Epithelial cell of esophagus (primary cell): Measurements from ENCODE around the gene MIA.

Experiments used
- DNase-seq: peaks from one replicate; pipeline ENCODE4 v3.0.0; 2010; ENCODE audit warnings: low read depth
- H3K4me3 ChIP-seq: 2 replicates; pipeline ENCODE4 v1.5.1; 2011; ENCODE audit warnings: mild to moderate bottlenecking, low read length, control low read depth
- CTCF ChIP-seq: IDR thresholded peaks from 2 replicates; pipeline ENCODE4 v1.5.1; 2011; ENCODE audit warnings: low read depth, mild to moderate bottlenecking, low read length, control low read depth, inconsistent platforms; ENCODE audit not compliant: insufficient read depth; ENCODE audit errors: missing control alignments

The MIA gene

GRCh38 chr19:40737102-40737644 lies 38.1 kb upstream of the MIA start:
- TF ChIP-seq CTCF, result no peak
- DNase-seq, result no peak
- H3K4me3 ChIP-seq, result no peak overlapping the region

GRCh38 chr19:40739030-40739839 lies 36.1 kb upstream of the MIA start:
- H3K4me3 ChIP-seq, result no peak overlapping the region
- TF ChIP-seq CTCF, result no peak
- DNase-seq, result no peak

- DNase-seq, result no peak
- no peak for TF ChIP-seq CTCF
- H3K4me3 ChIP-seq, result no peak overlapping the region
Measured at GRCh38 chr19:40739871-40740703, 35.2 kb upstream of the MIA start.

- H3K4me3 ChIP-seq, result no peak overlapping the region
- TF ChIP-seq CTCF, result no peak
- peak; percentile 66 for DNase-seq
Measured at GRCh38 chr19:40740747-40741146, 34.6 kb upstream of the MIA start.

- DNase-seq, result peak; percentile 72
- H3K4me3 ChIP-seq, result no peak overlapping the region
- no peak for TF ChIP-seq CTCF
Measured at GRCh38 chr19:40741527-40742390, 33.6 kb upstream of the MIA start.

GRCh38 chr19:40742477-40742876 lies 32.8 kb upstream of the MIA start:
- TF ChIP-seq CTCF, result no peak
- no peak for DNase-seq

More at GRCh38 chr19:40742477-40742876, 32.8 kb upstream of the MIA start:
- H3K4me3 ChIP-seq, result no peak overlapping the region
